ENCODE data around the gene JADE1. TPM values are rescaled to one million over a fixed set of nuclear protein-coding genes. Genes with fewer than 3 reads are reported as not detected.

The JADE1 gene
- total RNA-seq, 1 experiment from 2014 or later = 31.5 TPM

GRCh38 chr4:128879283-128879682 is 69.8 kb downstream of the JADE1 start:
- H3K27me3 ChIP-seq (ENCODE audit: low read length) = no peaks in the 10 kb centered on the region
- no peaks in the 10 kb centered on the region for H3K9me3 ChIP-seq (ENCODE audit: low read length)
- peaks cover 25% of the 10 kb centered on the region for H3K4me1 ChIP-seq (ENCODE audit: low read length)
- no peaks in the 10 kb centered on the region for H3K9me2 ChIP-seq (replicated peaks; ENCODE audit: insufficient read depth, low read length)
- no peak overlapping the region for H3K4me2 ChIP-seq (ENCODE audit: low read depth, low read length, poor library complexity, severe bottlenecking)
- H3K79me2 ChIP-seq (ENCODE audit: low read length) = no peaks in the 10 kb centered on the region; the same call in 1 of the 2 replicates
- no peaks in the 10 kb centered on the region for H4K20me1 ChIP-seq (ENCODE audit: insufficient read depth, low read depth, low read length)
- H3K9ac ChIP-seq (ENCODE audit: low read length) = no peak overlapping the region
- H2AFZ ChIP-seq (ENCODE audit: low read length) = no peak overlapping the region
- peak overlapping the region; percentile 52; the same call in 1 of the 2 replicates for H3K27ac ChIP-seq (ENCODE audit: low read length)
- no peak overlapping the region for H3K4me3 ChIP-seq (ENCODE audit: low read length)
- peaks cover 23% of the 10 kb centered on the region for H3K36me3 ChIP-seq (ENCODE audit: insufficient read depth, low read length)
- DNase-seq = no peak

GRCh38 chr4:128879971-128880370 is 70.5 kb downstream of the JADE1 start:
- no peak overlapping the region for H3K4me2 ChIP-seq (ENCODE audit: low read depth, low read length, poor library complexity, severe bottlenecking)
- no peak overlapping the region for H2AFZ ChIP-seq (ENCODE audit: low read length)
- H3K4me1 ChIP-seq (ENCODE audit: low read length) = peaks cover 25% of the 10 kb centered on the region
- DNase-seq = no peak
- no peaks in the 10 kb centered on the region; the same call in 1 of the 2 replicates for H3K79me2 ChIP-seq (ENCODE audit: low read length)
- no peak overlapping the region for H3K27ac ChIP-seq (ENCODE audit: low read length)
- H3K9ac ChIP-seq (ENCODE audit: low read length) = no peak overlapping the region
- no peaks in the 10 kb centered on the region for H3K9me2 ChIP-seq (replicated peaks; ENCODE audit: insufficient read depth, low read length)
- H3K36me3 ChIP-seq (ENCODE audit: insufficient read depth, low read length) = peaks cover 18% of the 10 kb centered on the region
- no peak overlapping the region for H3K4me3 ChIP-seq (ENCODE audit: low read length)
- H3K9me3 ChIP-seq (ENCODE audit: low read length) = no peaks in the 10 kb centered on the region
- H4K20me1 ChIP-seq (ENCODE audit: insufficient read depth, low read depth, low read length) = no peaks in the 10 kb centered on the region
- H3K27me3 ChIP-seq (ENCODE audit: low read length) = no peaks in the 10 kb centered on the region

GRCh38 chr4:128880662-128881061 is 71.2 kb downstream of the JADE1 start:
- Histone ChIP-seq H3K9me3 (ENCODE audit: low read length) (no peaks in the 10 kb centered on the region), H3K4me3 (ENCODE audit: low read length) (no peak overlapping the region), H3K27me3 (ENCODE audit: low read length) (no peaks in the 10 kb centered on the region), H3K36me3 (ENCODE audit: insufficient read depth, low read length) (peaks cover 13% of the 10 kb centered on the region), H3K27ac (ENCODE audit: low read length) (no peak overlapping the region), H3K9ac (ENCODE audit: low read length) (no peak overlapping the region), H2AFZ (ENCODE audit: low read length) (no peak overlapping the region), H3K79me2 (ENCODE audit: low read length) (no peaks in the 10 kb centered on the region), H3K4me2 (ENCODE audit: low read depth, low read length, poor library complexity, severe bottlenecking) (no peak overlapping the region), H4K20me1 (ENCODE audit: insufficient read depth, low read depth, low read length) (no peaks in the 10 kb centered on the region), H3K9me2 (replicated peaks; ENCODE audit: insufficient read depth, low read length) (no peaks in the 10 kb centered on the region), H3K4me1 (ENCODE audit: low read length) (peaks cover 20% of the 10 kb centered on the region)
- no peak for DNase-seq

- Histone ChIP-seq H3K9me2 (replicated peaks; ENCODE audit: insufficient read depth, low read length) (no peaks in the 10 kb centered on the region), H3K36me3 (ENCODE audit: insufficient read depth, low read length) (peaks cover 10% of the 10 kb centered on the region; the same call in 1 of the 2 replicates), H3K4me3 (ENCODE audit: low read length) (no peak overlapping the region), H3K9me3 (ENCODE audit: low read length) (no peaks in the 10 kb centered on the region), H3K27ac (ENCODE audit: low read length) (no peak overlapping the region), H3K4me1 (ENCODE audit: low read length) (no peaks in the 10 kb centered on the region), H4K20me1 (ENCODE audit: insufficient read depth, low read depth, low read length) (no peaks in the 10 kb centered on the region), H3K4me2 (ENCODE audit: low read depth, low read length, poor library complexity, severe bottlenecking) (no peak overlapping the region), H3K27me3 (ENCODE audit: low read length) (no peaks in the 10 kb centered on the region), H3K9ac (ENCODE audit: low read length) (no peak overlapping the region), H3K79me2 (ENCODE audit: low read length) (no peaks in the 10 kb centered on the region), H2AFZ (ENCODE audit: low read length) (no peak overlapping the region)
- DNase-seq = no peak
These were observed 95.3 kb downstream of the JADE1 start for GRCh38 chr4:128904821-128905220.

- H3K9me3 ChIP-seq (ENCODE audit: low read length) = no peaks in the 10 kb centered on the region
- H3K4me1 ChIP-seq (ENCODE audit: low read length) = no peaks in the 10 kb centered on the region
- no peaks in the 10 kb centered on the region for H3K79me2 ChIP-seq (ENCODE audit: low read length)
- H3K36me3 ChIP-seq (ENCODE audit: insufficient read depth, low read length) = peaks cover 10% of the 10 kb centered on the region; the same call in 1 of the 2 replicates
- no peak for DNase-seq
- H4K20me1 ChIP-seq (ENCODE audit: insufficient read depth, low read depth, low read length) = no peaks in the 10 kb centered on the region
- H3K27ac ChIP-seq (ENCODE audit: low read length) = no peak overlapping the region
- no peaks in the 10 kb centered on the region for H3K9me2 ChIP-seq (replicated peaks; ENCODE audit: insufficient read depth, low read length)
- no peaks in the 10 kb centered on the region for H3K27me3 ChIP-seq (ENCODE audit: low read length)
- no peak overlapping the region for H3K4me3 ChIP-seq (ENCODE audit: low read length)
- H3K4me2 ChIP-seq (ENCODE audit: low read depth, low read length, poor library complexity, severe bottlenecking) = no peak overlapping the region
- H3K9ac ChIP-seq (ENCODE audit: low read length) = no peak overlapping the region
- H2AFZ ChIP-seq (ENCODE audit: low read length) = no peak overlapping the region
These were observed 97.1 kb downstream of the JADE1 start for GRCh38 chr4:128906581-128906980.

GRCh38 chr4:128907981-128908380 is 98.5 kb downstream of the JADE1 start:
- no peaks in the 10 kb centered on the region for H3K9me3 ChIP-seq (ENCODE audit: low read length)
- H3K4me2 ChIP-seq (ENCODE audit: low read depth, low read length, poor library complexity, severe bottlenecking) = no peak overlapping the region
- no peaks in the 10 kb centered on the region for H4K20me1 ChIP-seq (ENCODE audit: insufficient read depth, low read depth, low read length)
- no peaks in the 10 kb centered on the region for H3K27me3 ChIP-seq (ENCODE audit: low read length)
- H3K36me3 ChIP-seq (ENCODE audit: insufficient read depth, low read length) = no peaks in the 10 kb centered on the region
- no peaks in the 10 kb centered on the region for H3K79me2 ChIP-seq (ENCODE audit: low read length)
- H3K4me1 ChIP-seq (ENCODE audit: low read length) = no peaks in the 10 kb centered on the region
- H3K4me3 ChIP-seq (ENCODE audit: low read length) = no peak overlapping the region
- DNase-seq = no peak
- H3K9me2 ChIP-seq (replicated peaks; ENCODE audit: insufficient read depth, low read length) = no peaks in the 10 kb centered on the region
- H3K27ac ChIP-seq (ENCODE audit: low read length) = no peak overlapping the region
- H3K9ac ChIP-seq (ENCODE audit: low read length) = no peak overlapping the region
- no peak overlapping the region for H2AFZ ChIP-seq (ENCODE audit: low read length)

- Histone ChIP-seq H2AFZ (ENCODE audit: low read length) (no peak overlapping the region), H3K9me3 (ENCODE audit: low read length) (no peaks in the 10 kb centered on the region), H3K36me3 (ENCODE audit: insufficient read depth, low read length) (no peaks in the 10 kb centered on the region)
These were observed 99.2 kb downstream of the JADE1 start for GRCh38 chr4:128908735-128909134.

GRCh38 chr4:128913228-128913627 is 103.7 kb downstream of the JADE1 start:
- Histone ChIP-seq H4K20me1 (ENCODE audit: insufficient read depth, low read depth, low read length) (no peaks in the 10 kb centered on the region), H3K27me3 (ENCODE audit: low read length) (no peaks in the 10 kb centered on the region), H3K4me3 (ENCODE audit: low read length) (no peak overlapping the region), H3K27ac (ENCODE audit: low read length) (no peak overlapping the region), H3K4me1 (ENCODE audit: low read length) (peaks cover 6% of the 10 kb centered on the region), H2AFZ (ENCODE audit: low read length) (no peak overlapping the region), H3K36me3 (ENCODE audit: insufficient read depth, low read length) (no peaks in the 10 kb centered on the region), H3K79me2 (ENCODE audit: low read length) (peaks cover 22% of the 10 kb centered on the region), H3K9me3 (ENCODE audit: low read length) (no peaks in the 10 kb centered on the region), H3K9me2 (replicated peaks; ENCODE audit: insufficient read depth, low read length) (0 out of 2 replicates have a peak, but pooled peaks cover 5% of the 10 kb centered on the region), H3K4me2 (ENCODE audit: low read depth, low read length, poor library complexity, severe bottlenecking) (no peak overlapping the region), H3K9ac (ENCODE audit: low read length) (no peak overlapping the region)
- no peak for DNase-seq

More at GRCh38 chr4:128908735-128909134, 99.2 kb downstream of the JADE1 start:
- H3K27me3 ChIP-seq (ENCODE audit: low read length) = no peaks in the 10 kb centered on the region
- no peak for DNase-seq
- H3K4me2 ChIP-seq (ENCODE audit: low read depth, low read length, poor library complexity, severe bottlenecking) = no peak overlapping the region
- H3K4me1 ChIP-seq (ENCODE audit: low read length) = no peaks in the 10 kb centered on the region
- no peaks in the 10 kb centered on the region for H3K79me2 ChIP-seq (ENCODE audit: low read length)
- no peak overlapping the region for H3K9ac ChIP-seq (ENCODE audit: low read length)
- no peak overlapping the region for H3K27ac ChIP-seq (ENCODE audit: low read length)
- H4K20me1 ChIP-seq (ENCODE audit: insufficient read depth, low read depth, low read length) = no peaks in the 10 kb centered on the region
- H3K4me3 ChIP-seq (ENCODE audit: low read length) = no peak overlapping the region
- H3K9me2 ChIP-seq (replicated peaks; ENCODE audit: insufficient read depth, low read length) = no peaks in the 10 kb centered on the region

GRCh38 chr4:128915544-128915943 is 106.0 kb downstream of the JADE1 start:
- Histone ChIP-seq H4K20me1 (ENCODE audit: insufficient read depth, low read depth, low read length) (no peaks in the 10 kb centered on the region), H3K9ac (ENCODE audit: low read length) (no peak overlapping the region), H3K79me2 (ENCODE audit: low read length) (peaks cover 45% of the 10 kb centered on the region), H3K4me1 (ENCODE audit: low read length) (peaks cover 8% of the 10 kb centered on the region), H3K36me3 (ENCODE audit: insufficient read depth, low read length) (no peaks in the 10 kb centered on the region), H3K4me3 (ENCODE audit: low read length) (no peak overlapping the region), H3K9me2 (replicated peaks; ENCODE audit: insufficient read depth, low read length) (0 out of 2 replicates have a peak, but pooled peaks cover 5% of the 10 kb centered on the region), H3K9me3 (ENCODE audit: low read length) (no peaks in the 10 kb centered on the region), H3K27ac (ENCODE audit: low read length) (no peak overlapping the region), H3K27me3 (ENCODE audit: low read length) (no peaks in the 10 kb centered on the region), H2AFZ (ENCODE audit: low read length) (no peak overlapping the region), H3K4me2 (ENCODE audit: low read depth, low read length, poor library complexity, severe bottlenecking) (no peak overlapping the region)
- no peak for DNase-seq
